Parathyroid adenoma (tissue), 2 donors: Measurements from ENCODE around the gene CCDC12.

Experiments used
- H2AFZ ChIP-seq: fragments of 300-600 bp; sonication (generic); one replicate; pipeline ENCODE4 v1.7.0; 2017; ENCODE audit warnings: antibody characterized with exemption, mild to moderate bottlenecking
- H3K27ac ChIP-seq: fragments of 300-600 bp; sonication (generic); one replicate; pipeline ENCODE4 v1.7.0; 2017
- H3K27me3 ChIP-seq: fragments of 300-600 bp; sonication (generic); one replicate; pipeline ENCODE4 v1.7.0; 2017; ENCODE audit warnings: low read length; ENCODE audit not compliant: control insufficient read depth, insufficient read depth
- H3K36me3 ChIP-seq: fragments of 300-600 bp; sonication (generic); one replicate; pipeline ENCODE4 v1.7.0; 2017; ENCODE audit warnings: low read length; ENCODE audit not compliant: control insufficient read depth, insufficient read depth
- H3K4me1 ChIP-seq: fragments of 300-600 bp; sonication (generic); one replicate; pipeline ENCODE4 v1.7.0; 2017; ENCODE audit warnings: control low read depth
- H3K4me2 ChIP-seq: fragments of 300-600 bp; sonication (generic); one replicate; pipeline ENCODE4 v1.7.0; 2017; ENCODE audit warnings: low read length
- H3K4me3 ChIP-seq: fragments of 300-600 bp; sonication (generic); one replicate; pipeline ENCODE4 v1.7.0; 2017; ENCODE audit warnings: low read depth, low read length
- H3K79me2 ChIP-seq: fragments of 300-600 bp; sonication (generic); one replicate; pipeline ENCODE4 v1.7.0; 2017; ENCODE audit warnings: control low read depth
- H3K9ac ChIP-seq: fragments of 300-600 bp; sonication (generic); one replicate; pipeline ENCODE4 v1.7.0; 2017; ENCODE audit warnings: mild to moderate bottlenecking
- H3K9me3 ChIP-seq: fragments of 300-600 bp; sonication (generic); one replicate; pipeline ENCODE4 v1.7.0; 2017; ENCODE audit warnings: low read length; ENCODE audit not compliant: control insufficient read depth
- CTCF ChIP-seq: fragments of 300-600 bp; sonication (generic); IDR thresholded peaks from one replicate; pipeline ENCODE4 v1.7.0; 2017; ENCODE audit warnings: antibody characterized with exemption, mild to moderate bottlenecking
- donor health status: primary hyperparathyroidism.

CCDC12 gene

GRCh38 chr3:47000922-47001730, 24.6 kb upstream of the CCDC12 start:
- H3K4me3 ChIP-seq: no peak overlapping the region
- H3K9ac ChIP-seq: no peak overlapping the region
- H2AFZ ChIP-seq: no peak overlapping the region
- H3K4me1 ChIP-seq: peaks cover 5% of the 10 kb centered on the region
- no peak overlapping the region for H3K27ac ChIP-seq
- H3K27me3 ChIP-seq: no peaks in the 10 kb centered on the region
- no peak overlapping the region for H3K4me2 ChIP-seq
- no peaks in the 10 kb centered on the region for H3K36me3 ChIP-seq
- H3K9me3 ChIP-seq: no peaks in the 10 kb centered on the region
- no peak for TF ChIP-seq CTCF
- H3K79me2 ChIP-seq: peaks cover 3% of the 10 kb centered on the region

- Histone ChIP-seq H3K27me3 (no peaks in the 10 kb centered on the region), H3K4me2 (no peak overlapping the region), H3K79me2 (peaks cover 3% of the 10 kb centered on the region), H3K4me3 (no peak overlapping the region), H3K27ac (no peak overlapping the region), H3K9ac (no peak overlapping the region), H3K4me1 (peaks cover 5% of the 10 kb centered on the region), H2AFZ (no peak overlapping the region), H3K36me3 (no peaks in the 10 kb centered on the region), H3K9me3 (no peaks in the 10 kb centered on the region)
- TF ChIP-seq CTCF: no peak
Measured at GRCh38 chr3:47000198-47000815, 23.8 kb upstream of the CCDC12 start.

GRCh38 chr3:46999516-47000197, 23.1 kb upstream of the CCDC12 start:
- Histone ChIP-seq H3K4me1 (peaks cover 5% of the 10 kb centered on the region), H3K27me3 (no peaks in the 10 kb centered on the region), H3K4me3 (no peak overlapping the region), H3K9ac (no peak overlapping the region), H3K36me3 (no peaks in the 10 kb centered on the region), H3K4me2 (no peak overlapping the region), H3K79me2 (peaks cover 3% of the 10 kb centered on the region), H3K9me3 (no peaks in the 10 kb centered on the region), H2AFZ (no peak overlapping the region), H3K27ac (no peak overlapping the region)
- no peak for TF ChIP-seq CTCF

- Histone ChIP-seq H3K4me2 (no peak overlapping the region), H3K4me1 (peaks cover 5% of the 10 kb centered on the region), H3K36me3 (no peaks in the 10 kb centered on the region)
Measured at GRCh38 chr3:46998852-46999515, 22.4 kb upstream of the CCDC12 start.

More at GRCh38 chr3:46998852-46999515, 22.4 kb upstream of the CCDC12 start:
- H3K9ac ChIP-seq: no peak overlapping the region
- no peaks in the 10 kb centered on the region for H3K27me3 ChIP-seq
- no peak overlapping the region for H3K27ac ChIP-seq
- TF ChIP-seq CTCF: no peak
- no peaks in the 10 kb centered on the region for H3K9me3 ChIP-seq
- no peak overlapping the region for H2AFZ ChIP-seq
- peaks cover 3% of the 10 kb centered on the region for H3K79me2 ChIP-seq
- no peak overlapping the region for H3K4me3 ChIP-seq
